ENCODE data around the gene TNFAIP6. TPM values are rescaled to one million over a fixed set of nuclear protein-coding genes. Genes with fewer than 3 reads are reported as not detected.

The TNFAIP6 gene
- total RNA-seq, 1 donor from 2014 or later: 1.2 TPM

GRCh38 chr2:151353995-151354394 is 3.4 kb upstream of the TNFAIP6 start:
- Mint-ChIP-seq H3K4me1 (peaks cover 4% of the 10 kb centered on the region), H3K9me3 (no peaks in the 10 kb centered on the region), H3K27me3 (ENCODE audit: low read depth) (no peaks in the 10 kb centered on the region), H3K36me3 (no peaks in the 10 kb centered on the region), H3K27ac (no peak overlapping the region), H3K4me3 (no peak overlapping the region)
- no peak for DNase-seq (ENCODE audit: low spot score in 2 of 2, unreplicated experiment in 2 of 2)
- TF ChIP-seq CTCF (IDR thresholded peaks at IDR 0.05; ENCODE audit: unreplicated experiment): no peak

- no peaks in the 10 kb centered on the region for H3K36me3 Mint-ChIP-seq
- DNase-seq (ENCODE audit: low spot score in 2 of 2, unreplicated experiment in 2 of 2): no peak
- no peaks in the 10 kb centered on the region for H3K9me3 Mint-ChIP-seq
- H3K27me3 Mint-ChIP-seq (ENCODE audit: low read depth): no peaks in the 10 kb centered on the region
- H3K4me3 Mint-ChIP-seq: no peak overlapping the region
- H3K4me1 Mint-ChIP-seq: peaks cover 4% of the 10 kb centered on the region
- no peak overlapping the region for H3K27ac Mint-ChIP-seq
- TF ChIP-seq CTCF (IDR thresholded peaks at IDR 0.05; ENCODE audit: unreplicated experiment): no peak
Observed at GRCh38 chr2:151354807-151355206, 2.6 kb upstream of the TNFAIP6 start.

GRCh38 chr2:151358166-151358970 is 976 bp downstream of the TNFAIP6 start:
- no peak for DNase-seq (ENCODE audit: low spot score in 2 of 2, unreplicated experiment in 2 of 2)
- Mint-ChIP-seq H3K9me3 (no peaks in the 10 kb centered on the region), H3K36me3 (no peaks in the 10 kb centered on the region), H3K4me1 (peaks cover 4% of the 10 kb centered on the region), H3K27me3 (ENCODE audit: low read depth) (no peaks in the 10 kb centered on the region), H3K27ac (no peak overlapping the region), H3K4me3 (peak overlapping the region; percentile 36)
- TF ChIP-seq CTCF (IDR thresholded peaks at IDR 0.05; ENCODE audit: unreplicated experiment): no peak

- no peak for DNase-seq (ENCODE audit: low spot score in 2 of 2, unreplicated experiment in 2 of 2)
- Mint-ChIP-seq H3K4me1 (peaks cover 4% of the 10 kb centered on the region), H3K27ac (no peak overlapping the region), H3K27me3 (ENCODE audit: low read depth) (no peaks in the 10 kb centered on the region), H3K36me3 (no peaks in the 10 kb centered on the region), H3K4me3 (no peak overlapping the region), H3K9me3 (no peaks in the 10 kb centered on the region)
- no peak for TF ChIP-seq CTCF (IDR thresholded peaks at IDR 0.05; ENCODE audit: unreplicated experiment)
Observed at GRCh38 chr2:151359768-151360461, 2.5 kb downstream of the TNFAIP6 start.

- Mint-ChIP-seq H3K27me3 (ENCODE audit: low read depth) (no peaks in the 10 kb centered on the region), H3K9me3 (no peaks in the 10 kb centered on the region), H3K4me1 (peaks cover 4% of the 10 kb centered on the region), H3K4me3 (no peak overlapping the region), H3K27ac (no peak overlapping the region), H3K36me3 (no peaks in the 10 kb centered on the region)
- no peak for TF ChIP-seq CTCF (IDR thresholded peaks at IDR 0.05; ENCODE audit: unreplicated experiment)
- no peak for DNase-seq (ENCODE audit: low spot score in 2 of 2, unreplicated experiment in 2 of 2)
Observed at GRCh38 chr2:151361674-151362370, 4.4 kb downstream of the TNFAIP6 start.

All from mesothelial cell of epicardium (in vitro differentiated cells).